HG03342 (cell line): Measurements from ENCODE around the gene SP7.
"Not testable (repeated sequence)": the region's sequence is repeated elsewhere in the genome, so short reads cannot be mapped to it uniquely, and the experiment has no call there.

Experiments
- ATAC-seq: cut with Tn5 transposase; IDR thresholded peaks from one replicate; pipeline ENCODE4 v1.9.1; 2021; ENCODE audit warnings: mild to moderate bottlenecking, moderate library complexity; ENCODE audit not compliant: unreplicated experiment

Gene SP7

DNA sequence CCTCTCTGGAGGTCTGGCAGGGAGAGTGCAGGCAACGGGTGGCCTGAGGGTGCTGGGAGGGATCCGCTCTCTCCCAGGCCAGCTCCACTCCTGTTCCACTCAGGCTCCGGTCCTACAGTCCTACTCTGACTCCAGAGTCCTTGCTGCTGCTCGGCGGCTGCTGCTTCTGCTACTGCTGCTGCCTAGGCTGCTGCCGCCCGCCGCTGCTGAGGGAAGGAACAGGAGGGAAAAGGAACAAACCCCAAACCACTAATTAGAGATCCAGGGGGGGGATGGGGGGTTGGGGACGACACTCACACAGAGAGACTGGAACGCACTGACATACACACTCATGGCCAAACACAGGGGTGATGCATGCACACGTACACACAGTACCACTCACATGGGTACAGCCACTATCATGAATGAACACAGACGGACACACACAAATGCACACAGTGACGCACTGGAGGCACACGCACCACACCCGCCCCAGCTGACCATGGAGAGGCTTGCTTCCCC is at the start of gene SP7:
Gene SP7 (minus strand): TSS at position 174 of the 501 bp plus-strand sequence. CDS start 708 bp downstream, outside the sequence.
- ATAC-seq, result no peak

DNA sequence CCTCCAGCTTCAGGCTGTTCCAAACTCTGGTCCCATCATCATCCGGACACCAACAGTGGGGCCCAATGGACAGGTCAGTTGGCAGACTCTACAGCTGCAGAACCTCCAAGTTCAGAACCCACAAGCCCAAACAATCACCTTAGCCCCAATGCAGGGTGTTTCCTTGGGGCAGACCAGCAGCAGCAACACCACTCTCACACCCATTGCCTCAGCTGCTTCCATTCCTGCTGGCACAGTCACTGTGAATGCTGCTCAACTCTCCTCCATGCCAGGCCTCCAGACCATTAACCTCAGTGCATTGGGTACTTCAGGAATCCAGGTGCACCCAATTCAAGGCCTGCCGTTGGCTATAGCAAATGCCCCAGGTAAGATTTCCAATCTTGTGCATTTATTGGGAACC is 47.1 kb upstream of the SP7 start:
- ATAC-seq, result no peak

GRCh38 chr12:53381731-53382630 is 45.8 kb upstream of the SP7 start:
- no peak for ATAC-seq

GRCh38 chr12:53380794-53381730 is 44.9 kb upstream of the SP7 start:
- no peak for ATAC-seq

GRCh38 chr12:53380104-53380793 is 44.1 kb upstream of the SP7 start, which contains the start of gene SP1:
TSS of gene SP1 (plus strand) at chr12:53380176. CDS start at chr12:53380292, 116 bp downstream.
- ATAC-seq, result peak; percentile 41

GRCh38 chr12:53379389-53380103 is 43.4 kb upstream of the SP7 start:
- ATAC-seq, result peak; percentile 70

DNA sequence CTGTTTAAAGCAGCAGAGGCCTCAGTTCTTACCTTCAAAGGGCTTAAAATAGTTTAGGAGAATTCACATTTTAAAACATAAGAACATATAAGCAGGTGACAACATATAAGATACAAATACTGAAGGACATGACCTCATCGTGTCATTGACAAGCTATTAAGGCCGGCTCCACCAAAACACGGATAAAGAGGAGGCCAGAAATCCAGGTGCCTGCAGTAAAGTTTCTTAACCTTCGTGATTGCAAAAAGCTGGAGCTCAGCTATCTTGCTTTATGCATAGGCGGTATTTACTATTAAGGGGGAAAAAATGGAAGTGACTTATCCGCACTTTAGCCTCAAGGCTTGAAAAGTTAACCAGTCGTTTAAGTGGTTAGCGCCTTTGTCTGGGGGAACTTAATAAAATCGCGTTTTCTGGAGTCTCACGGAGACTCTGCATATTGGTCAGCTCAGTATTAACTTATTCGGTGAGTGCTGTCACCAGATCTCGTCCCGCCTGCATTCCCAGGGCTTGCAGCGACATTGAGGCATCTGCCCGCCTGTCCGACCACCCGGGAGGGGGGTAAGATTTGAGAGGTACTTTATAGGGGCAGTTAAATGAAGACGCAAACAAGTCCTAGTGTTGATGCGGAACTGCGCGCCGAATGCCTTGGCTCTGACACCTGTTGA is 42.7 kb upstream of the SP7 start:
- no peak for ATAC-seq

DNA sequence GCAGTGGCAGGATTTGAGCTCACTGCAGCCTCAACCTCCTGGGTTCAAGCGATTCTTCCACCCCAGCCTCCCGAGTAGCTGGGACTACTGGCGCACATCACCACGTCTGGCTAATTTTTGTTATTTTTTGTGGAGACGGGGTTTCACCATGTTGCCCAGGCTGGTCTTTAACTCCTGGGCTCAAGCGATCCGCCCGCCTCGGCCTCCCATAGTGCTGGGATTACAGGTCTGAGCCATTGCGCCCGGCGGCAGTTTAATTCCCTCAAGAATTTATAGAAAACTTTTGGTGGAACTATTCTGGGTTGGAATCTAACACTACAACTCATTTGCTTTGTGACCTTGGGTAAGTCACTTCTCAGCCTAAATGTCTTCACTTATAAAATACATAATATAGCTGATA is 42.1 kb upstream of the SP7 start:
- ATAC-seq, result no peak

- no peak for ATAC-seq
Measured at GRCh38 chr12:53376747-53377146, 40.6 kb upstream of the SP7 start.

- ATAC-seq, result not testable (repeated sequence)
Measured at GRCh38 chr12:53374277-53374676, 38.1 kb upstream of the SP7 start.

DNA sequence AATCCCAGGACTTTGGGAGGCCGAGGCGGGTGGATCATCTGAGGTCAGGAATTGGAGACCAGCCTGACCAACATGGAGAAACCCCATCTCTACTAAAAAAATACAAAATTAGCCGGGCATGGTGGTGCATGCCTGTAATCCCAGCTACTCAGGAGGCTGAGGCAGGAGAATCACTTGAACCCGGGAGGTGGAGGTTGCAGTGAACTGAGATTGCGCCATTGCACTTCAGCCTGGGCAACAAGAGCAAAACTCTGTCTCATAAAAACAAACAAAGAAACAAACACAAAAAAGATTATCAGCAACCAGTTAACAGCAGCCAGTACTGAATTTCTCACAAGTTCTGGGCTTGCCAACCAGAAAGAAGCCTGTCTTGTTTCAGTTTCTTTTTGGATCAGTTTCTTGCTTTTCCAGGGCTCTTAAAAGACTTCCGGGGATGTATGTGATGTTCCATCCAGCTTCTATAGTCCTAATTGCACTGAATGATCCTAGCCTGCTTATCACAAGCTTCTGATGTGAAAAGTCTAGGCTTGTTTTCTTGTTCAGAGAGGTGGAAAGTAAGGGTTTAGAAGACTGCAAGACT is 37.5 kb upstream of the SP7 start:
- not testable (repeated sequence) for ATAC-seq

DNA sequence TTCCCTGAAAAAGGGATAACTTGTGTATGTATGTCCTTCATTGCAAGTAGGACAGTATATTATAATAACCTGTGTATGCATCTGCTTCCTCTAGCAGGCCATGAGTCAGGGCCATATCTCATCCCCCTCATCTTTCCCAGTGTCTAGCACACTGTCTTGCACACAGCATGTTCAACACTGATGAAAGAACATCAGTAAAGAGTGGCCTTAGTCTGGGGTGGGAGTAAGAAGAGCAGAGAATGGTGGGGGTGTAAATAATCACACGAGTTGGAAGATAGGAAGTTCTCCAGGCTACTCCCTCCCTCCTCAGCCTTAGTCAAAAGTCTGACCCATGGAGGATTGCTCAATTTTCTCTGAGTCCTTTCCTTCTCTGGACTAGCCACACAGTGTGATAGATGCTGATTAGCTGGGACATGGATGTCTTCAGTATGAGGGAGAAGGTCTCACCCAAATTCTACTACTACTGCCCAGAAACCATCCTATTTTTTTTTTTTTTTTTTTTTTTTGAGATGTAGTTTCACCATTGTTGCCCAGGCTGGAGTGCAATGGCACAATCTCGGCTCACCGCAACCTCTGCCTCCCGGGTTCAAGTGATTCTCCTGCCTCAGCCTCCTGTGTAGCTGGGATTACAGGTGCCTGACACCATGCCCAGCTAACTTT is 29.2 kb upstream of the SP7 start:
- no peak for ATAC-seq

- ATAC-seq, result not testable (repeated sequence)
Measured at GRCh38 chr12:53361638-53362037, 25.5 kb upstream of the SP7 start.

DNA sequence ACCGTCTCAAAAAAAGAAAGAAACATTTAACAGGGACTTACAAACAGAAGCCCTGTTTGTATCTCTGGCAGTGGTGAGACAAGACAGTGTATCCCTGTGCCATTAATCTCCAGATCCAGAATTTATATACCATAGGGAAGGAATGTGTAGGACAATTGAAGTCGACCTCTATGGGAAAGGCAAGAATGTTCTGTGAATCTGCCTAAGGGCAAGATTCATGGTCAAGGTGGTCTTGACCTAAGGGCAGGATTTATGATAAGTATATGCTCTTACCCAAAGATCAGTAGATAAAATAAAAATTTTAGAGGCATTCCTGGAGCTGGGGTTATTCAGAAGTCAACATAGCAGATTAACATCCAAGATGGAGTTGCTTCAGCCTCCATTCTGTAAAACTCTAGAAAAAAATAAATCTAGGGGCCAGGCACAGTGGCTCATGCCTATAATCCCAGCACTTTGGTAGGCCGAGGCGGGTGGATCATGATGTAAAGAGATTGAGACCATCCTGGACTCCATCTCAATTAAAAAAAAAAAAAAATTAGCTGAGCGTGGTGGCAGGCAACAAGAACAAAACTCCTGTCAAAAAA is 22.8 kb upstream of the SP7 start:
- ATAC-seq, result no peak

DNA sequence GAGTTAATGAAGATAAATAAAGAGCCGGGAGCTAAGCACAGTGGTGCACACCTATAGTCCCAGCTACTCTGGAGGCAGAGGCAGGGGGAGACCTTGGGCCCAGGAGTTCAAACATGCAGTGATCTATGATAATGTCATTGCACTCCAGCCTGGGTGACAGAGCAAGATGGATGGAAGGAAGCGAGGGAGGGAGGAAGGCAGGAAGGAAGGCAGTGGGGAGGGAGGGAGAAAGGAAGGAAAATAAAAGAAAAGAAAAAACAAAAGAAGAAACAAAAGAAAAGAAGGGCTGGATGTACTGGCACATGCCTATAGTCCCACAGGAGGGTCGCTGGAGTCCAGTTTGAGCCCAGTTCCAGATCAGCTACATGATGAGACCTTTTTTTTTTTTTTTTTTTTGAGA is 19.0 kb upstream of the SP7 start:
- ATAC-seq, result no peak

DNA sequence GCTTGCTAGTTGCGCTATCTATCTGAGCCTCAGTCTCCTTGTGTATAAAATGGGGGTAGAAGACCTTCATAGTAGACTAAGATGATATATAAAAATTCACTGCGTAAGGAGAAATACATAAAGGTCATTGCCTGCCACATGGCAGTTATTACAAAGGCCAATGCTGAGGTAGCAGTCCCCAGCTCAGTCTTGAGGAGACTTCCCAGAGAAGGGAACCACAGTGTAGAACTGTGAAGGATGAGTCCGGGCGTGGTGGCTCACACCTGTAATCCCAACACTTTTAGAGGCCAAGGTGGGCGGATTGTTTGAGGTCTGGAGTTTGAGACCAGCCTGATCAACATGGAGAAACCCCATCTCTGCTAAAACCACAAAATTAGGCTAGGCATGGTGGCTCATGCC is 17.1 kb upstream of the SP7 start:
- ATAC-seq, result no peak

- peak; percentile 68 for ATAC-seq
Measured at GRCh38 chr12:53352331-53353256, 16.4 kb upstream of the SP7 start.
